GM15510 (cell line): ENCODE data around the gene PHPT1.
A peak's percentile ranks its signal among the peaks of the same experiment; 100 is the strongest.

ENCODE experiments used
- POLR2A ChIP-seq: IDR thresholded peaks from 3 replicates; pipeline ENCODE4 v1.6.1; 2011; ENCODE audit warnings: borderline replicate concordance; ENCODE audit not compliant: insufficient read length; ENCODE audit errors: extremely low read depth

The PHPT1 gene

DNA sequence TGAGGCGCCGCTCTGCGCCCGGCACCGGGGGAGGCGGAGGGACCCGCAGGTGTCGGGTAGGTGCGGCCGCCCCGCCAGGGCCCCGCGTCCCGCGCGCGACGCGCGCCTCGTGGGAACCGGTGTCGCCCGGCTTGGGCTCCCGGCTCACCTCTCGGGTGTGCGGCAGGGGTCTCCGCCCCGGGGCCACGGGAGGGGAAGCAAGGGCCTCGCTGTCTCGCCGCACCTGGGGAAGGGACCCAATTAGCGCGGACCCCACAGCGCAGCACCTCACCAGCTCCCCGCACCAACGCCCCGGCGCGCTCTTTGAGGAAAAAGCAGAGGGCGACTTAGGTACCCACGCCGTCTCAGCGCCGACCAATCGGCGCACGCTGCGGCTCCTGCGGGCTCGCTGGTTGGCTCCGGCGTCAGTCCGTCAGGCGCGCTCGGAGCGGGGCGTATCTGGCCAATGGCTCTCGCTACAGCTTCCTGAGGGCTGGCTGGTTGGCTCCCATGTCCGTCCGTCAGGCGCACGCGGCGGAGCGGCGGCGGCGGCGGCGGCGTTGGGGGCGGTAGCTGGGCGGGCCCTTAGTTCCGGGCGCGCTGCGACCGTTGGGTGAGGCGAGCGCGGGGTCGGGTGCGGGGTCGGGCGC is 36.9 kb downstream of the PHPT1 start, which contains the start of gene TRAF2:
TSS of gene TRAF2 (plus strand) at position 567 of the 629 bp plus-strand sequence. CDS start 12,225 bp downstream, outside the sequence.
- TF ChIP-seq POLR2A = peak; percentile 97

DNA sequence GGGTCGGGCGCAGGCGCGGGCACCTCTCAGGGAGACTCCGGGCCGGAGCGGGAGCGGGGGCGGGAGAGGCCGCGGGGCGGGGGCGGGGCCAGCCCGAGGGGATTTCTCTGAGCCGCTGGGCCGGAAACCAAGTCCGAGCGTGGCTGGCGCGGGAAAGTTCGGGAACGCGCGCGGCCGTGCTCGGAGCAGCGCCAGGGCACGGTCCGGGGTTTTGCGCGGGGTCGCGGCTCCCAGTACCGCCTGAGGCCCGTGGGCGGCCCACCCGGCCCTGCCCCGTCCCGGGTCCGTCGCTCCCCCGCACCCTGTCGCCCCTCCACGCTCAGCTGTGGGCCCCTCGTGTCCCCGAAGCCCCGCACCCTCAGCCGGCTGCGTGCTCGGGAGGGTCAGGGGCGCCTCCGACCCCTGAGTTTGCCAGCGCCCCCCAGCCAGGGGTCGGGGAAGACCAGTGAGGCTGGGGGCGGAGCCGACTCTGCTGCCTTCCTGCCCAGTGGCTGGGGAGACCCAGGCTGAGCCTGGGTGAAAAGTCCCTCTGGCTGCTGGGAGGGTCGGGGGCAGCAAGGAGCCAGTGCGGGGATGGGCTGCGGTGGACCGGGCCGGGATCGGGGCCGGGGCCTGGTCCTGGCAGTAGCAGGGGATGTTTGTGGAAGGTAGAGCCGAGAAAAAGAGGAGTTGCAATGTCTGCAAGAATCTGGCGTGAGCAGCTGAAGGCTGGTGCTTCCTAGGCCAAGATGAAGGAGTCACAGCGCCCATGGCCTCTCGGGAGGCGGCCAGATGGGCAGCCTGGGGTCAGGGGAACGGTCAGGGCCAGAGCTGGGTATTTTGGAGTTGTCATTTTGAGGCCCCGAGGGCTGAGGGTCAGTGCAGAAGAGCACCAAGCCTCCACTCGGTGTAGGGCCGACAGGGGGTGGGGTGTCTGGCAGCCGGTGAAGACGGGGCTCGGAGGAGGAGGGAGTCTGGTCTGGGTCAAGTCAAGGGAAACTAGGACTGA is 37.7 kb downstream of the PHPT1 start:
- peak; percentile 7 for TF ChIP-seq POLR2A

DNA sequence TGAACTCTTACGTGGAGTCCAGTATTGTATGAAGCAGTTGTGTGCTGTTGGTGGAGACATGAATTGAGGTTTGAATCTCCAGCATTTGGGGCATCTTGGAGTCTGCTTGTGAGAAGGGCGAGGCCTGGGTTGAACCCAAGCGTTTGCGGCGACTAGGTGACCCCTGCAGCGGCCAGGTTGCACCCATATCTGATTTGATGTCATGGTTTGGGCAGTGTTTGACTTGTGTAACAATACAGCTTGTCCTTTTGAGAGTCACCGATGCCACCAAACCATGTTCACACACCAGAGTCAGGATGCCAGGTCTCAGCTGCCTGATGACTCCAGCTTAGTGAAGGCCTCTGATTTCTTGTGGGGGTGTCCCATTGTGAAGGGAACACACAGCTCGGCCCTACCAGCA is 39.2 kb downstream of the PHPT1 start:
- no peak for TF ChIP-seq POLR2A

DNA sequence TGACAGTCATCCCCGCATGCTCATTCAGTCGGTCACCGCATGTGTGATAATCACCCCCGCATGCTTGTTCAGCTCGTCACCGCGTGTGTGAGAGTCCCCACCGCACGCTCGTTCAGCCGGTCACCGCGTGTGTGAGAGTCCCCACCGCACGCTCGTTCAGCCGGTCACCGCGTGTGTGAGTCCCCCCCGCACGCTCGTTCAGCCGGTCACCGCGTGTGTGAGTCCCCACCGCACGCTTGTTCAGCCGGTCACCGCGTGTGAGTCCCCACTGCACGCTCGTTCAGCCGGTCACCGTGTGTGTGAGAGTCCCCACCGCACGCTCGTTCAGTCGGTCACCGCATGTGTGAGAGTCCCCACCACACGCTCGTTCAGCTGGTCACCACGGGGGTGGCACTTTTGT is 40.6 kb downstream of the PHPT1 start:
- TF ChIP-seq POLR2A = no peak

DNA sequence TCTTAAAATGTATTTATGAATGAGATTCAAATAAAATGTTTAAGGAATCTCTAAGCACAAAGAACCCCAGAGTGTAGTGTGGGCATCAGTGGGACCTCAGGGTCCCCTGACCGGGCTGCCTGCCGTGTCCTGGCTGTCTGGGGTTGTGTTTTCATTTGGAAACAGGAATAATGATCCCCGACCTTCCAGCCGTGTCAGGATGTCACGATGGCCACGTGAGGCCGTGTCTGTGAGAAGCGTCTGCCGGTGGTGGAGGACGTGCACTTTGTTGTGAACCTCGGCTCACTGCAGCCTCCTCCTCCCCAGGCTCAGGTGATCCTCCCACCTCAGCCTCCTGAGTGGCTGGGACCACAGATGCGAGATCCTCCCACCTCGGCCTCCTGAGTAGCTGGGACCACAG is 41.5 kb downstream of the PHPT1 start:
- TF ChIP-seq POLR2A = no peak

DNA sequence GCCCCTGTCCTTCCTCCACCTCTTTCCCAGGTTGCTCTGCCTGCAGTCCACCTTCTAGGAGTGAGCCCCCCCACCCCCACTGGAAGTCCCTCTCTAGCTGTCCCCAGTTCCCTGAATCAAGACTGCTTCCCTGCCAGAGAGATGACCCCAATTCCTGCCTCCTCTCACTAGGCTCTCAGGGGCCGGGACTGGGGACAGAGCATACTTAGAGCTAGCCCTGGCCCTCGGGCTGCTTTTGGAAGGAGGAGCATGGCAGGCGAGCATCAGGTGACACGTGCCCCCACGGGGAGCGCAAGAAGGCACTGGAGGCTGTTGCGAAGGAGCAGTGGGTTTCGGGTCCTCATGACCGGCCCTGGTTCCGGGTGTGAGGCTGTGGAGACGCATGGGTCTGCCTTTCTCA is 46.8 kb downstream of the PHPT1 start:
- no peak for TF ChIP-seq POLR2A

DNA sequence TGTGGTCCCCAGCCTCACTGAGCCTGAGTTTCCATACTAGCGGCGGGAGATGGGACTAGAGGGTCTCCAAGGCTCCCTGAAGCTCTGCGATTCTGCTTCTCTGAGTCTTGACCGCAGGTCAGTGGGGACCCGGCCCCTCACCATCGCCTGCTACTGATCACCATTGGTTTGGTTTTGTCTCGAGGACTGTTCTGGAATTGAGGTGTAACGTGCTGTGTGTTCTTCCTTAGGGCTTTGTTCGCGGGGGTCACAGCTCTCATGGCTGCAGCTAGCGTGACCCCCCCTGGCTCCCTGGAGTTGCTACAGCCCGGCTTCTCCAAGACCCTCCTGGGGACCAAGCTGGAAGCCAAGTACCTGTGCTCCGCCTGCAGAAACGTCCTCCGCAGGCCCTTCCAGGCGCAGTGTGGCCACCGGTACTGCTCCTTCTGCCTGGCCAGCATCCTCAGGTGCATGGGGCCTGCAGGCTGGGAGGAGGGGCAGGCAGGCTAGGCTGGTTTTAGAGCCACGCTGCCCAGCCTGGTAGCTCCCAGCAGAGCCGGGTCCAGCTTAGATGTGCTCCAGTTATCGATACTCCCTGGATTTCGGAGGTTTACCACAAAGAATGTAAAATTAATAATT is 49.4 kb downstream of the PHPT1 start:
- no peak for TF ChIP-seq POLR2A

DNA sequence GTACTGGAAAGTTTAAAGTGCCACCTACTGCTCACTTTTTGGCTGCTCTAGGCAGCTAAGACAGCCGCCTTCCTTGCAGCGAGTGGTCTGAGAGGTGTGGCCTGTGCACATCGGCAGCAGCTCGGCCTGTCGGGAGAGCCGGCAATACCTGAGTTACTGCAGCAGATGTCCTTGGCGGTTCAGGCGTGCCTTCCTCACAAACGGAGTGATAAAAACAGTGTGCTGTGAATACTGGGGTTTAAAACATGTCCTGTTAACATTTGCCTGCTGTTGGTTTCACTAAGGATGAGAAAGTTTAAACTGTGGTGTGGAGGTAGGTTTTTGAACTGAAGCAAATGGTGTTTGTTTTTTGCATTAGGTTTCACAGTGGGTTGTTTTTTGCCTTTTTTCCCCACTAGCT is 50.0 kb downstream of the PHPT1 start:
- TF ChIP-seq POLR2A = no peak

DNA sequence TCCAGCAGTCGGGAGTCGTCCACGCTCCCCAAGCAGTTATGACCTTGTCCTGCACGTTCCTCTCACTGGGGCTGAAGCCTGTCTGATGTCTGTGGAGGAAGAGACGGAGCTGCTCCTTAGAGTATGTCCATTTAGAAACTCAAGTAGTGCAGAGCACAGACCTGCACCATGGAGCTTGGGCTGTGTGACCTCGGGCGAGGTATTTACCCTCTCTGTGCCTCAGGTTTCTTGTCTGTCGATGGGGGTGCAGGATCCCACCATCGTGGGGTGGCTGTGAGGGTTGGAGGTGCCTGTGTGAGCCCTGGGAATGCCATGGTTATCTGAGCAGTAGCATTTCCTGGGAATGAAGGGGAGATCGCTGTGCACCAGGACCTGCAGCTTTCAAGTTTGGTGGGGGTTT is 51.3 kb downstream of the PHPT1 start:
- no peak for TF ChIP-seq POLR2A
